HepG2 (cell line): ENCODE data around the gene ALLC. TPM values are rescaled to one million over a fixed set of nuclear protein-coding genes. Genes with fewer than 3 reads are reported as not detected.
A peak's percentile ranks its signal among the peaks of the same experiment; 100 is the strongest.

Source experiments
- CBFB ChIP-seq: sonication (generic); formaldehyde crosslinking; IDR thresholded peaks from 2 replicates; pipeline ENCODE4 v1.4.0; 2020; ENCODE audit warnings: missing genetic modification reagents
- MTA1 ChIP-seq: sonication (generic); formaldehyde crosslinking; IDR thresholded peaks from 2 replicates; pipeline ENCODE4 v1.4.0; 2020; ENCODE audit warnings: missing genetic modification reagents, mild to moderate bottlenecking, borderline replicate concordance
- SIX4 ChIP-seq: sonication (generic); formaldehyde crosslinking; IDR thresholded peaks from 2 replicates; pipeline ENCODE4 v1.4.0; 2020; ENCODE audit warnings: missing genetic modification reagents
- ZKSCAN1 ChIP-seq: fragments of 150-350 bp; IDR thresholded peaks from 2 replicates; pipeline ENCODE4 v1.6.1; 2014; ENCODE audit warnings: low read length
- ZNF160 ChIP-seq: sonication (generic); formaldehyde crosslinking; IDR thresholded peaks from 2 replicates; pipeline ENCODE4 v1.8.0; 2022; ENCODE audit warnings: mild to moderate bottlenecking, inconsistent platforms, missing genetic modification reagents
- ZNF333 ChIP-seq: sonication (generic); formaldehyde crosslinking; IDR thresholded peaks from 2 replicates; pipeline ENCODE4 v1.4.0; 2020; ENCODE audit warnings: mild to moderate bottlenecking, missing genetic modification reagents, borderline replicate concordance
- ZNF607 ChIP-seq: sonication (generic); formaldehyde crosslinking; IDR thresholded peaks from 2 replicates; pipeline ENCODE4 v1.5.1; 2020; ENCODE audit warnings: missing genetic modification reagents, mild to moderate bottlenecking, borderline replicate concordance
- polyA plus RNA-seq, 8 experiments: library from polyadenylated mRNA; depleted of rRNA in 3 of 8; stranded (reverse) in 7 of 8; unstranded in 1 of 8; fragments of >200 nt; fragmentation: Illumina TruSeq in 4 of 8; extraction: Trizol in 4 of 8; gene quantifications; 2 replicates each; pipeline versions ENCODE4 v1.2.1 to v1.2.3, GENCODE V29; 2011 to 2016; ENCODE audit warnings: low read depth in 4 of 8, missing spikeins in 1 of 8, mixed read lengths in 1 of 8; ENCODE audit not compliant: insufficient read depth in 1 of 8
- total RNA-seq, 5 experiments: library from RNA; depleted of rRNA; stranded (reverse); fragments of >200 nt; fragmentation: Illumina TruSeq; extraction: Trizol; gene quantifications; 2 replicates each; pipeline ENCODE4 v1.2.3, GENCODE V29; 2016; ENCODE audit warnings: low read depth in 1 of 5
- TF ChIP-seq, protein P1 (sequence below): sonication (generic); formaldehyde crosslinking; IDR thresholded peaks from 2 replicates; pipeline ENCODE4 v1.5.1; 2020; ENCODE audit warnings: missing genetic modification reagents, mild to moderate bottlenecking, borderline replicate concordance
- TF ChIP-seq, protein P2 (sequence below): sonication (generic); formaldehyde crosslinking; IDR thresholded peaks from 2 replicates; pipeline ENCODE4 v1.5.0; 2020; ENCODE audit warnings: missing genetic modification reagents
- TF ChIP-seq, protein P3 (sequence below): sonication (generic); formaldehyde crosslinking; IDR thresholded peaks from 2 replicates; pipeline ENCODE4 v1.9.0; 2022; ENCODE audit warnings: low read depth, missing genetic modification reagents
- TF ChIP-seq, protein P4 (sequence below): sonication (generic); formaldehyde crosslinking; IDR thresholded peaks from 2 replicates; pipeline ENCODE4 v1.5.0; 2020; ENCODE audit warnings: mild to moderate bottlenecking, missing genetic modification reagents
- TF ChIP-seq, protein P5 (sequence below): sonication (generic); formaldehyde crosslinking; IDR thresholded peaks from 2 replicates; pipeline ENCODE4 v1.4.0; 2020; ENCODE audit warnings: missing genetic modification reagents
- TF ChIP-seq, protein P6 (sequence below): sonication (generic); formaldehyde crosslinking; IDR thresholded peaks from 2 replicates; pipeline ENCODE4 v1.5.0; 2020; ENCODE audit warnings: missing genetic modification reagents, mild to moderate bottlenecking, borderline replicate concordance

ALLC gene
- total and polyA plus RNA-seq, 2 of the 13 experiments (the other 11 are each of a cell fraction or from before 2014, with no cell fraction given) = 0.08 to 0.11 TPM

DNA sequence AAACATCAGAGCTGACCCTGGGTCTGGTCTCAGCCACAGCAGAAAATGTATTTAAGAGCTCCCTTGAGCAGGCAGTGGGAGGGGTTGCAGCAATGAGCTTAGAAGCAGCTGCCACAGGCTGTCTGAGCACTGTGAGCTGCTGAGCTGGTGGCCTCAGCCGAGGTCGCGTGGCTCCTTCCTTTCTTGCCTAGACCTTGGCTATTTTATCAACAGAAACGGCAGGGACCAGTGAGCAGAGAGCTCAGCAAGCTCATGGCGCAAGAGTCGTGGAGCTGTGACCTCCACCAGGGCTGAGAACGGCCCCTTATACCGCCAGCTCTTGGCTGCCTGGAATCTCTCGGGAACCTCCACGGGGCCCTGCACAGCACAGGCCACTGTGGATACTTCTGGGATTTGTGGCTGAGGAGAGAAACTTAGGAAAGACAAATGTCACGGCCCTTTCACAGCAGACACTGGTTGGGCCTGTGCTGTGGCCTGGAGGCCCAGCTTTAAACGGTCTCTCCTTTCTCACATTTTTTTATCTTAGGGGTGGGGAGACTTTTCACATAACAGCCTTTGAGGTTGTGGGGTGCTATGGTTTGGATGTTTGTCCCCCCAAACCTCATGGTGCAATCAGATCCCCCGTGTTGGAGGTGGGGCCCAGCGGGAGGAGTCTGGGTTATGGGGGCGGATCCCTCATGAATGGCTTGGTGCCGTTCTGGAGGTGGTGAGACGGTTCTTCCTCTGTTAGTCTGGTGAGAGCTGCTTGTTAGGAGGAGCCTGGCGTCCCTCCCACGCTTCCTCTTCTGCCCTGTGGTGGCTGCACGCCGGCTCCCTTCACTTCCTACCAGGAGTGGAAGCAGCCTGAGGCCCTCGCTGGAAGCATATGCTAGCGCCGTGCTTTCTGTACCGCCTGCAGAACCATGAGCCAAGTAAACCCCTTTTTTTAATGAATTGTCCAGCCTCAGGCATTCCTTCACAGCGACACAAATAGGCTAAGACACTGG is 1.7 kb downstream of the ALLC start (continued):
- TF ChIP-seq, protein P1, sequence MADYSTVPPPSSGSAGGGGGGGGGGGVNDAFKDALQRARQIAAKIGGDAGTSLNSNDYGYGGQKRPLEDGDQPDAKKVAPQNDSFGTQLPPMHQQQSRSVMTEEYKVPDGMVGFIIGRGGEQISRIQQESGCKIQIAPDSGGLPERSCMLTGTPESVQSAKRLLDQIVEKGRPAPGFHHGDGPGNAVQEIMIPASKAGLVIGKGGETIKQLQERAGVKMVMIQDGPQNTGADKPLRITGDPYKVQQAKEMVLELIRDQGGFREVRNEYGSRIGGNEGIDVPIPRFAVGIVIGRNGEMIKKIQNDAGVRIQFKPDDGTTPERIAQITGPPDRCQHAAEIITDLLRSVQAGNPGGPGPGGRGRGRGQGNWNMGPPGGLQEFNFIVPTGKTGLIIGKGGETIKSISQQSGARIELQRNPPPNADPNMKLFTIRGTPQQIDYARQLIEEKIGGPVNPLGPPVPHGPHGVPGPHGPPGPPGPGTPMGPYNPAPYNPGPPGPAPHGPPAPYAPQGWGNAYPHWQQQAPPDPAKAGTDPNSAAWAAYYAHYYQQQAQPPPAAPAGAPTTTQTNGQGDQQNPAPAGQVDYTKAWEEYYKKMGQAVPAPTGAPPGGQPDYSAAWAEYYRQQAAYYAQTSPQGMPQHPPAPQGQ (CRISPR knock-in tag) = no peak
- TF ChIP-seq CBFB (CRISPR knock-in tag) (no peak), ZKSCAN1 (no peak), ZNF607 (CRISPR knock-in tag) (0 out of 2 replicates have a peak, but pooled peaks have one; percentile 39), SIX4 (CRISPR knock-in tag) (no peak), MTA1 (CRISPR knock-in tag) (peak; percentile 58; the same call in 1 of the 2 replicates), ZNF160 (CRISPR knock-in tag) (no peak), ZNF333 (CRISPR knock-in tag) (no peak)
- TF ChIP-seq, protein P2, sequence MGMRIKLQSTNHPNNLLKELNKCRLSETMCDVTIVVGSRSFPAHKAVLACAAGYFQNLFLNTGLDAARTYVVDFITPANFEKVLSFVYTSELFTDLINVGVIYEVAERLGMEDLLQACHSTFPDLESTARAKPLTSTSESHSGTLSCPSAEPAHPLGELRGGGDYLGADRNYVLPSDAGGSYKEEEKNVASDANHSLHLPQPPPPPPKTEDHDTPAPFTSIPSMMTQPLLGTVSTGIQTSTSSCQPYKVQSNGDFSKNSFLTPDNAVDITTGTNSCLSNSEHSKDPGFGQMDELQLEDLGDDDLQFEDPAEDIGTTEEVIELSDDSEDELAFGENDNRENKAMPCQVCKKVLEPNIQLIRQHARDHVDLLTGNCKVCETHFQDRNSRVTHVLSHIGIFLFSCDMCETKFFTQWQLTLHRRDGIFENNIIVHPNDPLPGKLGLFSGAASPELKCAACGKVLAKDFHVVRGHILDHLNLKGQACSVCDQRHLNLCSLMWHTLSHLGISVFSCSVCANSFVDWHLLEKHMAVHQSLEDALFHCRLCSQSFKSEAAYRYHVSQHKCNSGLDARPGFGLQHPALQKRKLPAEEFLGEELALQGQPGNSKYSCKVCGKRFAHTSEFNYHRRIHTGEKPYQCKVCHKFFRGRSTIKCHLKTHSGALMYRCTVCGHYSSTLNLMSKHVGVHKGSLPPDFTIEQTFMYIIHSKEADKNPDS = 0 out of 2 replicates have a peak, but pooled peaks have one; percentile 18
- TF ChIP-seq, protein P3, sequence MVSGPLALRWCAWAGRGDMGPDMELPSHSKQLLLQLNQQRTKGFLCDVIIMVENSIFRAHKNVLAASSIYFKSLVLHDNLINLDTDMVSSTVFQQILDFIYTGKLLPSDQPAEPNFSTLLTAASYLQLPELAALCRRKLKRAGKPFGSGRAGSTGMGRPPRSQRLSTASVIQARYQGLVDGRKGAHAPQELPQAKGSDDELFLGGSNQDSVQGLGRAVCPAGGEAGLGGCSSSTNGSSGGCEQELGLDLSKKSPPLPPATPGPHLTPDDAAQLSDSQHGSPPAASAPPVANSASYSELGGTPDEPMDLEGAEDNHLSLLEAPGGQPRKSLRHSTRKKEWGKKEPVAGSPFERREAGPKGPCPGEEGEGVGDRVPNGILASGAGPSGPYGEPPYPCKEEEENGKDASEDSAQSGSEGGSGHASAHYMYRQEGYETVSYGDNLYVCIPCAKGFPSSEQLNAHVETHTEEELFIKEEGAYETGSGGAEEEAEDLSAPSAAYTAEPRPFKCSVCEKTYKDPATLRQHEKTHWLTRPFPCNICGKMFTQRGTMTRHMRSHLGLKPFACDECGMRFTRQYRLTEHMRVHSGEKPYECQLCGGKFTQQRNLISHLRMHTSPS (CRISPR knock-in tag) = no peak
- TF ChIP-seq, protein P4, sequence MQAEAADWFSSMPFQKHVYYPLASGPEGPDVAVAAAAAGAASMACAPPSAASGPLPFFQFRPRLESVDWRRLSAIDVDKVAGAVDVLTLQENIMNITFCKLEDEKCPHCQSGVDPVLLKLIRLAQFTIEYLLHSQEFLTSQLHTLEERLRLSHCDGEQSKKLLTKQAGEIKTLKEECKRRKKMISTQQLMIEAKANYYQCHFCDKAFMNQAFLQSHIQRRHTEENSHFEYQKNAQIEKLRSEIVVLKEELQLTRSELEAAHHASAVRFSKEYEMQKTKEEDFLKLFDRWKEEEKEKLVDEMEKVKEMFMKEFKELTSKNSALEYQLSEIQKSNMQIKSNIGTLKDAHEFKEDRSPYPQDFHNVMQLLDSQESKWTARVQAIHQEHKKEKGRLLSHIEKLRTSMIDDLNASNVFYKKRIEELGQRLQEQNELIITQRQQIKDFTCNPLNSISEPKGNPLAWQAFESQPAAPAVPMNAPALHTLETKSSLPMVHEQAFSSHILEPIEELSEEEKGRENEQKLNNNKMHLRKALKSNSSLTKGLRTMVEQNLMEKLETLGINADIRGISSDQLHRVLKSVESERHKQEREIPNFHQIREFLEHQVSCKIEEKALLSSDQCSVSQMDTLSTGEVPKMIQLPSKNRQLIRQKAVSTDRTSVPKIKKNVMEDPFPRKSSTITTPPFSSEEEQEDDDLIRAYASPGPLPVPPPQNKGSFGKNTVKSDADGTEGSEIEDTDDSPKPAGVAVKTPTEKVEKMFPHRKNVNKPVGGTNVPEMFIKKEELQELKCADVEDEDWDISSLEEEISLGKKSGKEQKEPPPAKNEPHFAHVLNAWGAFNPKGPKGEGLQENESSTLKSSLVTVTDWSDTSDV (CRISPR knock-in tag) = no peak
- TF ChIP-seq, protein P5, sequence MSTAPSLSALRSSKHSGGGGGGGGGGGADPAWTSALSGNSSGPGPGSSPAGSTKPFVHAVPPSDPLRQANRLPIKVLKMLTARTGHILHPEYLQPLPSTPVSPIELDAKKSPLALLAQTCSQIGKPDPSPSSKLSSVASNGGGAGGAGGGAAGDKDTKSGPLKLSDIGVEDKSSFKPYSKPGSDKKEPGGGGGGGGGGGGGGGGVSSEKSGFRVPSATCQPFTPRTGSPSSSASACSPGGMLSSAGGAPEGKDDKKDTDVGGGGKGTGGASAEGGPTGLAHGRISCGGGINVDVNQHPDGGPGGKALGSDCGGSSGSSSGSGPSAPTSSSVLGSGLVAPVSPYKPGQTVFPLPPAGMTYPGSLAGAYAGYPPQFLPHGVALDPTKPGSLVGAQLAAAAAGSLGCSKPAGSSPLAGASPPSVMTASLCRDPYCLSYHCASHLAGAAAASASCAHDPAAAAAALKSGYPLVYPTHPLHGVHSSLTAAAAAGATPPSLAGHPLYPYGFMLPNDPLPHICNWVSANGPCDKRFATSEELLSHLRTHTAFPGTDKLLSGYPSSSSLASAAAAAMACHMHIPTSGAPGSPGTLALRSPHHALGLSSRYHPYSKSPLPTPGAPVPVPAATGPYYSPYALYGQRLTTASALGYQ (CRISPR knock-in tag) = no peak
- TF ChIP-seq, protein P6, sequence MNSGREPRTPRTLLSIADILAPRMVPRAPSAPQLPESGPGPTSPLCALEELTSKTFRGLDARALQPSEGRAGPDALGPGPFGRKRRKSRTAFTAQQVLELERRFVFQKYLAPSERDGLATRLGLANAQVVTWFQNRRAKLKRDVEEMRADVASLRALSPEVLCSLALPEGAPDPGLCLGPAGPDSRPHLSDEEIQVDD (CRISPR knock-in tag) = no peak
